GM19468 (cell line): ENCODE results near the gene CCDC13.

Experiments
- ATAC-seq: cut with Tn5 transposase; IDR thresholded peaks from one replicate; pipeline ENCODE4 v1.9.1; 2021; ENCODE audit warnings: mild to moderate bottlenecking, moderate library complexity, moderate number of reproducible peaks; ENCODE audit not compliant: unreplicated experiment; ENCODE audit errors: extremely low read depth

The CCDC13 gene

DNA sequence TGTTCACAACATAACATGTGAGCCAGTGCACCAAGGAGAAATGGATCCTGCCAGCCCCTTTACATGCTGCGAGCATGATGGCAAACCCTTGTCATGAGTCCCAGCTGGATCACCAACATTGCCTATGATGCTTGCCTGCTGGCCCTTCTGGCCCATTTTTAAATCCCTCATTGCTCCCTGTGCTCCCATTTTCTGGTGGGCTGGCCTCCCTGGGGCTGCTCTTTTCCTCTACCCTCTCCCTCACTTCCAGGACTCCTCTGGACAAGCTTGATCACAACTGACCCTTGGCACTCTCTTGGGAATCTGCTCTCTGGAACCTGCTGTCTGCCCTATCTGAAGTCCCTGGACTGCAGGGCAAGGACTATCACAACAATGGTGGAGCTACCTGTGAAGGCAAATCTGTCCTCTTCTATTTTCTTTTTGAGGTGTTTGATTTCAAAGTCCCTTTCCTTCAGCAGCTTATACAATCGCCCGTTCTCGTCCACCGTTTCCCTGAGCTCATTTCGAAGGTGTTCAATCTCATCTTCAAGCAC, 16.3 kb downstream of the CCDC13 start:
- no peak for ATAC-seq

DNA sequence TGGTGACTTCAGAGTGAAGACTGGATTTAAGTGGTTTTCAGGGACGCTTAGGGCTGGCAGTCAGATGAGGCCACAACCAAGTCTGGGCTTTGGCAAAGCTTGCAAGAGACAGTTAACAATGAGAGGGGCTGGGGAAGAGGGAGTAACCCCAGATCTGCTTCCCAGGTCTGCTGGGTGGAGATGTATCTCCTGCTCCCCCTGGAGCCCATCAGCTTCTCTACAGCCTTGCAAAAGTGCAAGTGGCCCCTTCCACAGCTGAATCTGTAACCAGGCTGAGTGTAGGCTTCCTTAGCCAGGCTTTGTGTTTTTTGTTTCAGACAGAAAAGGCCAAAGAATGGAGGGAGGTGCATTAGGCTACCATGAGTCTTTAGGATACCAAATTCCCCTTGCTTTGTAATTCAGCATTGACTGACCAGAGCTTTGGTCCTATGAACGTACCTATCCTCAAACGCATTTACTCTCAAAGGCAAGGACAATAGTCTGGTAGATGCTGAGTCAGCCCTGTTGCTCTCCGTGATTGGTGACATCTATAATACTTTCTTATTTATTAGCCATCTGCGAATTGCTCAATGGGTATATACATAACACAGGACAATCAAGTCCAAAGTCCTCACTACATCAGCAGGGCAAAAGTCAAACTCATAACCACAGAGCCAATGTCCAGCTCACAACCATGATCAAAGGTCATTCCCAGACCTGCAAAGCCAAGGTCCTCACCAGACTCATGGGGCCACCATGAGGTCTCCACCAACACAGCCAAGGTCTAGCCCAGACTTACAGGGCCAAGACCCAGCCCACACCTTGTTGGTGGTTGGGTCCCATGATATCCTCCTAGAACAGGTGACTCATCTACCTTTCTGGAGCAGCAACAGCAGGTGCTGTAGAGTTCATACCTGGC, 17.1 kb downstream of the CCDC13 start:
- no peak for ATAC-seq

DNA sequence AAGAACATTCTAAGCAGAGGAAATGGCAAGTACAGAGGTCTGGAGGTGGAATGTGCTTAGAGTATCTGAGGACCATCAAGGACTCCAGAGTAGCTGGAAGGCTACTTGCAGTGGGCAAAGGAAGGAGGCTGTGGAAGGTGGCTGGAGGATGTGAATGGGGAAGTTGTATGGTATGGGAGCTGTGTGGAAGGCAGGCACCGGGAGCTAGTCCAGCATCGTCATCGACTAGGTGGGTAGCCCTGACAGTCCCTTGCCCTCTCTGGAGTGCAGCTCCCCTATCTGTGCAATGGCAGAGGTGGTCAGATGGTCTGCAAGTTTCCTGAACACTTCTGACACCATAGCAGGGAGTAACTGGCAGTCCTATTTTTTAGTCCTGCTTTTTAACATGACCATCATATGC, 19.3 kb downstream of the CCDC13 start:
- no peak for ATAC-seq

DNA sequence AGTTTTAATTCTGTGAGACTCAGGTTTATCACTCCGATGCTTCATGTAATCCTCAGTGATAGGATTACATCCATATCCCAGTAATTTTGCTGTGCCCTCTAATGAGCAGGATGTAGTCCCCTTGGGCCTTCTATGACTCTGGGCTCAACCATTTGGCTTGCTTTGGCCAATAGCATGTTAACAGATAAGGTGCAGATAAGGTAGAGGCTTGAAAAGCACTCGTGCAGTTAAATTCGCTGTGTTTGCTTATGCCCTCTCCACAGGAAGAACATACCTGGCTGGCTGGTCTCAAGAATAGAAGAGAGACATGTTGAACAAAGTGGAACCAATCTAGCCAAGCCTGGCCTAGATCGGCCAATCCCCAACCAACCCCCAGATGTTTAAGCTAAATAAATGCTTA, 20.1 kb downstream of the CCDC13 start:
- ATAC-seq: no peak

DNA sequence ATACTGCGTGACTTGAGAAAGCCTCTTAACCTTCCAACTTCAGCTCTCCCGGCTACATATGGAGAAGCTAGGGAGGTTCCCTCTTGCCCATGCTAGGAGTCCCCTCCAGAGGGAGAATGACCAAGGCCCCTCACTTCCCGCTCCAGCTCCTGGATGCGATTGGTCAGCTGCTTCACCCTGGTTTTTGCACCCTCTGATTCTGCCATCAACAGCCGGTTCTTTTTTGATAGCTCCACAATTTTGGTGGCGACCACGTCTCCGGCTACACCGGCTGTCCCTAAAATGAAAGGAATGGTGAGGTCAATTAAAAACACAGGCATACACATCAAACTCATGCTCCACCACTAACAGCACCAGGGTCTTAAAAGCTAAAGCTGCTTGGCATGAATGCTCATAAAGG, 20.6 kb downstream of the CCDC13 start:
- no peak for ATAC-seq

DNA sequence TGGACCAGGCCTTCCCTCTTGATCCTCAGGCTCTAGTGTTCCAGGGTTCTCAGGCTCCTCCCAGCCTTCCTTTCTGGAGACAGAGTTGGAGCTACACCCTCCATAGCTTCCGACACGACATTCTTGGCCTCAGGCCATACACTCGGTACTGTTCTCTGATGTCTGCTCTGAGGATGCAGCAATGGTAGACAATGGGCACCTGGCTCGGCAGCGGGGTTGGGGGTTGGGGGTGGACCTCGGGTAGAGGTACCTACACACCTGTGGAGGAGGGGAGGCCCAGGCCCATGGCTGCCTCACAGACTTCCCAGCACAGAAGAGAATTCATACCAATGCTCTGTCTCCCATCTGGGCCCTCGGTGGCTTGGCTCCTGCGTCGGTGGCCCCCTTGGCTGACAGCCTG, 21.4 kb downstream of the CCDC13 start:
- no peak for ATAC-seq

DNA sequence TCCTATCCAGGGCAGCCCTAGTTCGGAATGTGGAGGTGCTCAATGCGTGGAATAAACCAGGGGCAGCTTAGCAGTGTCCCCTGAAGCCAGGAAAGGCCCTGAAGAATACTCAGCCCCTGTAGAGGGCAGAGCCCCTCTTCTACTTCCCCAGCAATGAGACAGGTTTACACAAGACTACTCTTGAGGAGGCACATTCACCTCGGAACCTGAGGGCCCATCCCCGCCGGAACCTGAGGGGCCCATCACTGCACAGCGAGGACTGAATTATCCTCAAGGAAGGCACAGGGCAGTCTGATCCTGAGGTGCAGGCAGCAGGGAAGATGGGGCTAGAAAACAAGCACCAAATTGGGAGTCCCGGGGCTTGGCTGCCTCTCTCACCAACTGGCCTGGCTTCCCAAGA, 22.2 kb downstream of the CCDC13 start:
- no peak for ATAC-seq

DNA sequence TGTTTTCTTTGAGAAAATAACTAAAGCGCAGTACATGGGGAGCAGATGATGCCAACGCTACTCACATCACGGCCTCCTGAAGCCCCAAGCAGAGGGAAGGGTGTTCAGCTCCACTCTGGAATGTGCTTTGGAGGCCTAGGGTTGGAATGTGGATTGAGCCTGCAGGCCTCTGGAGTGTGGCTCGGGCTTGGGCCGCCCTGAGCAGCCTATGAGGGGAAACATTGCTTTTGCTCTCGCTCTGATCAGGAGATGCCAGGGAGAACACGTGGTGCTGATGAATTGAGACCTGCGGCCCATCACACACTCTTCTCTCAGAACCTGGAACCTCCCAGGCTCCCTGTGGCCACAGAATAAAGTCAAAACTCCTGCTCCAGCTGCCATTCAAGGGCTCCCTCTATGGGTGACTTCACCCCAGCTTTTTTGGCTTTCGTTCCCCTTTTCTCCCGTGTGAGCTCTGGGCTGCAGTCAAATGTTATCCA, 23.3 kb downstream of the CCDC13 start:
- ATAC-seq: no peak

DNA sequence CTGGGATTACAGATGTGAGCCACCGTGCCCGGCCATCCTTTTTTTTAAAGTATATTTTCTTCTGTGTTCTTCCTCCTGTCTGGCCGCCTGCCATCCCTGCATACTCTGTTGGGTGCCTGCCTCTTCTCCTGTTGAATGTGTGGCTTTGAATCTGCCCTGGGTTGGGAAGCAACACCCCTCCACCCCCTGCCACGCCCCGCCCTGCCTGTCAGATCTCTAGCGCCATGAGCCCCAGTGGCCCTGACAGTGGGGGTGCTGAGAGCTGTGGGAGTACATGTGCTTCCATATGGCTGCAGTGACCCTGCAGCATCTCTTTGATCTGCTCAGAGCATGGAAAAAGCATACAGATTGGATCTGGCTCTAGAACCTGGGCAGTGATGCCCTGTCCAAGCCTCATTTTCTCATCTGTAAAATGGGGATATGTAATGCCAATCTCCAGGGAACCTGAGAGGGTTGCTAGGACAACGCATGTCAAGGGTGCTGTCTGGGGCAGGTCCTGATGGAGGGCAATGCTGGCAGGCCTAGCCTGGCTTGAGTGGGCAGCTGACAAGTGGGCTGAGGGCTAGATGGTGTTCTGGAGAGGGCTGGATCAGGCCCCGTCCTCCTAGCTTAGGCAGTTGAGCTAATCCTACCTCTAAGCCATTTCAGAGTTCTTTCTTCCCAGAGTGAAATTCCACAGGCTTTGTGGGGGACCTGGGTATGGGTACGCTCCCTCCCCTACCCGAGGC, 23.9 kb downstream of the CCDC13 start:
- ATAC-seq: no peak

DNA sequence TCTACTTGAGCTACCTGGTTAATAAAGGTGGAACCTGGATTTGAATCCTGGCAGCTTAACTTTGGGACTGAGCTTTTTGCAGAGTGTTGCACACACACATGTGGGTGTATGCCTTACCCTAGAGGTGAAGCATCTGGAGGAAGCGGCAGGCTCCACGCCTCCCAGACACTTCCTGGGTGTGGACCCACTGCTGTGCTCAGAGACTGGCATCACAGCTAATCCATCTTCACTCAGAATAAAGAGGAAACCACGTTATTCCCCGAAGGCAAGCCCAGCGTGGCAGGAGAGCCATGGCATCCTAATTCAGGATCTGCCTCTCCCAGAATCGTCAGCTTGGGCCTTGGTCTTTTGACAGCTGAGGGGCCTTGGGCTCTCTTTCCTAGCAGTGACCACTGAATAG, 25.5 kb downstream of the CCDC13 start:
- ATAC-seq: no peak

DNA sequence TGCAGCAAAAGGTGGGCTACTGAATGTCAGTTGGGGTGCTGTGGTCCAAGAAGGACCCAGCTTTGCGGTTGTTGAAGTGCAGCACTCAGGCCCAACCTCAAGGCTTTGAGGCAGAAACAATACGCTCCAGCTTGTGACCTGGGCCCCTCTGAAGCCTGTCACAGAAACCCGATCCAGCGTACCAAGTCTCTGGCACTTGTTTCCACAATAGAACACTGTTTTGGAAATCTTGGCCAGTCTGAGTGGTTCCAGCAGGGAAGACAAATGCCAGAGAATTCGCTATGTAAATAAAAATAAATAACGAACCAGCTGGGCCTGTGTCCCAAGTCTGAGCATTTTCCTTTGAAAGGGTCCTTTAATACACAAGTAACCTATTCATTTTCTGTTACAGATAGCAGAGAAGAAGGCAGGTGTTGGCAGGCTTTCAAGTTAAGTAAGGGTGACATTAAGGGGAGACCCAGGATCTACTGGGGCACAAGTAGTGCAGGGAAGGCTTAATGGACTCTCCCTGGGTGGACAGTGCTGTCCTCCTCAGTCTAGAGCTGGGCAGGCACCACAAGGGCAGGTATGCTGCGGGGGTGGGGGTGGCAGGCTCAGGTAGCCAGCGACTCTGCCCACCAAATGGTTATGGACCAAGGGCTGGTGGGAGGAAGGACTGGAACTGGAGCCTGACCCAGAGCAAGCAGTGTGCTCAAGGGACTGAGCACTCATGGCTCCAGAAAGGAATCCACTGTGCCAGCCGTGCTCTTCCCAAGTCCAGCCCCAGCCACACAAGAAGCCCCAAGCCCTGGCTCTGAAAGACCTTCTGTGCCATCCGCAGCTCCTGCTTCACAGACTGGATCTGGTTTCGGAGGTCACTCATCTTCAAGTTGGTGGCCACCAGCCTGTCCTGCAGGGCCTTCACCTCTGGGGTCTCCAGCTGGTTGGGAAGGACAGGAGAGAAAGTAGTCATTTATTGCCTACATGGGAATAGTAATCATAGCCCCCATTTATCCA, 26.3 kb downstream of the CCDC13 start:
- no peak for ATAC-seq

DNA sequence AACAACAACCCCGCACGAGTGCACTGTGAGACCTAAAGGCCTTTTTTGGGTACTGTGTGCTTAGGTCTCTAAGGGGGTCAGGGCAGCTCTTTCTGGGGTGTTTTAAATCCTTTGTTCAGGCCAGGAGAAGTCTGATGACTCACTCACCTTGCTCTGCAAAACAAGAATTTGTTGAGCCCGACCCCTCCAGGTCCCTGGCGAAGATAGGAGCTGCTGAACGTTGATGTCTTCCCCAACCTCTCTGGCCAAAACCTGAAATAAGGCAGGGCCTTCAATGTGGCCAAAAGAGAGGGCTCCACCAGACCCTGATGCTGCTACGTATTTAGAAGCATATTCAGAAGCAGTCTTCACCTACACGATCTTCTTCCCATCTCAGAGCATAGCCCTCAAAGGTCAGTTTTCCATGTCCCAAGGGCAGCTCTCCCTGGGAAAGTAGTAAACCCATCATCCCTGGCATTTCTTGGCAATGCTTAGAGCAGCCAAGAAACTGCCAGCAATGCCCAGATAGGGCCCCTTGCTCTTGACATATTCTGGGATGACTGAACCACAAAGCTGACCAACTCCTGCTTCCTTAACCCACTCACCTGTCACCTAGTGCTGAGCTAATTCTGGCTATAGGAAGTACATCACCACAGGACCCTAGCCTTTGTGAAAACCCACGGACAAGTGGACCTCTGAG, 27.1 kb downstream of the CCDC13 start:
- no peak for ATAC-seq

DNA sequence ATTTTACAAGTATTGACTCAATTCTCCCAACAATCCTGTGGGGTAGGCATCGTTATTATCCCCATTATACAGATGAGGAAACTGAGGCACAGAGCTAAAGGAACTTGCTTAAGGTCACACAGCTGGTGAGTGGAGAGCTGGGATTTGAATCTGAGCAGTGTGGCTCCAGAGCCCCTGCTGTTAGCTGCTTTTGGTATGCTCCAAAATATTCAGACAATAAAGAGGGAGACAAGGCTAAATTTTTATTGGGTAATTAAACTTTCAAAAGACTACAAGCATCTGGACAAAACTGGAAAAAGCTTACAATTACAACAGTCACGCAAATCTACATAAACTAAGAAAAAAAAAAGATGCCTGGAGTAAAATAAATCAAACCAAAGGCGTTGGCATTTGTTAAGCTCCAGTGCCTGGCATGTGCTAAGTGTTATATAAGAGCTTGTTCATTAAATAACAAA, 27.7 kb downstream of the CCDC13 start:
- ATAC-seq: no peak

DNA sequence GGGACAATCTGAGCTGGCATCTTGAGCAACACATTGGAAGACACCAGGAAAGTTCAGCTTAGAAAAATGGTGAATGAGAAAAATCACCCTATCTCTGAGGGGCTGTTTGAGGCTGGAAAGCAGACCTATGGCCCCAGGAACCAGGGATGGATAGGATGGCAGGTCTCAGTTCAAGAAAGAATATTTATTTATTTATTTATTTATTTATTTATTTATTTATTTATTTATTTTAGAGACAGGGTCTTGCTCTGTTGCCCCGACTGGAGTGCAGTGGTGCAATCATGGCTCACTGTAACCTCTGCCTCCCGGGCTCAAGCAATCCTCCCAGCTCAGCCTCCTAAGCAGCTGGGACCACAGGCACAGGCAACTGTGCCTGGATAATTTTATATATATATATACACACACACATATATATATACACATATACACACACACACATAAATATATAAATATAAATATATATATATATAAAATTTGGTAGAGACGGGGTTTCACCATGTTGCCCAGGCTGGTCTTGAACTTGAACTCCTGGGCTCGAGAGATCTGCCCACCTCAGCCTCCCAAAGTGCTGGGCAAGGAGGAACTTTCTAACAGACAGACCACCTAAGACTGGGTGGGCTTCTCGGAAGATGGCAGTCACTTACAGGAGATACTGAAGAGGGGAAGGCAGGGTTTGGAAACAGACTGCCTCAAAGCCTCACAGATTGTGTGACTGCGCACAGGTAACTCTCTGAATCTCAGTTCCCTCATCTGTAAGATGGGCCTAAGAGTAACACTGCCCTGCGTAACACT, 29.7 kb downstream of the CCDC13 start:
- ATAC-seq: no peak

DNA sequence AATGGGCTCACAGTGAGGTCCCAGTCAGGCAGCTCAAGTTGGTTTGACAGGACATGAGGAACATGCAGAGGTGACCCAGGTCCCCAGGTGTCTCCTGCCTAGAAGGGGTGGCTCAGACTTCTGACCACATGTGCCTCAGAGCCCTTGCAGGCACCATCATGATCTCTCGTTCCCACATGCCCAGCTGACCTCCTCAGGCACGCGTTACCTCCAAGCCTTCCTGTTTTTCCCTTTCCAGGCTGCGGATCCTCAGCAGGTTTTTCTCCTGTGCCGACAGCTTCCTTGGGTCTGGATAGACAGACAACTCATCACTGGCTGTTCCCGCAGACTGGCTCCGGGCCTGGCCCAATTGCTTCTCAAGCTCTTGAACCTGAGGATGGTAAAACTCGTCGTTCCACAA, 30.4 kb downstream of the CCDC13 start:
- ATAC-seq: no peak

DNA sequence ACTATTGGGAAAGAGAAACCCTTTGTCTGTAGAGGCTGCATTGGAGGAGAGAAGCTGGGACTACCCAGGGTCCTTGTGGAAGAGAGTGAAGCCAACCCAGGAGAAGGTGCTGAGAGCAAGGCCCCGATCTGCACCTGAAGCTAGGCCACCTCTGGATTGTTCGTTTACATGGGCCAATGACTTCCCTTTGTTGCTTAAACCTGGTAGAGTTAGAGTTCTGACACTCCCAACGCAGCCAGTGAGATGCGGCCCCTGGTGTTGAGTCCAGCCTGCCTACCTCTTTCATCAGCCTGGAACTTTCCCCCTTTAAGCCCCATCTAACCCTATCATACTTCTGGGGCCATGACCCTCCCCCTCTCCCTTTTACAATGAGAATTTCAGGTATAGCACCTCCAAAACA, 30.8 kb downstream of the CCDC13 start:
- no peak for ATAC-seq

DNA sequence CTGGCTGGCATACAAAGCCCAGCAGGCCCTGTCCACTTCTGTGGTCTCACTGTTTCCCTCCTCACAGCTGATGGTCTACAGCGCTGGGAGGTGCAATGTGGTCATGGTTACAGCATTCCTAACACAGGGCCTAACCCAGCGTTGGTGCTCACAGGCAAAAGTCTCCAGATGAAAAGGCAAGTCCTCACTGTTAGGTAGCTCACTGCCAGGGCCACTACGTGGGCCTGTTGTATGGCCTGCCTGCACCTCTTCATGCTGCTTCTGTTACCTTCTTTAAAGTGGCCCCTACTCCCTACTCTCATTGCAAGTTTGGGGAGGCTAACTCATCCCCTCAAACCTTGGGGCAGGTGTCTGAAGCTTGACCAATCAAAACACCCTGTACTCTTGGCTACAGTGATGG, 31.3 kb downstream of the CCDC13 start:
- ATAC-seq: no peak

DNA sequence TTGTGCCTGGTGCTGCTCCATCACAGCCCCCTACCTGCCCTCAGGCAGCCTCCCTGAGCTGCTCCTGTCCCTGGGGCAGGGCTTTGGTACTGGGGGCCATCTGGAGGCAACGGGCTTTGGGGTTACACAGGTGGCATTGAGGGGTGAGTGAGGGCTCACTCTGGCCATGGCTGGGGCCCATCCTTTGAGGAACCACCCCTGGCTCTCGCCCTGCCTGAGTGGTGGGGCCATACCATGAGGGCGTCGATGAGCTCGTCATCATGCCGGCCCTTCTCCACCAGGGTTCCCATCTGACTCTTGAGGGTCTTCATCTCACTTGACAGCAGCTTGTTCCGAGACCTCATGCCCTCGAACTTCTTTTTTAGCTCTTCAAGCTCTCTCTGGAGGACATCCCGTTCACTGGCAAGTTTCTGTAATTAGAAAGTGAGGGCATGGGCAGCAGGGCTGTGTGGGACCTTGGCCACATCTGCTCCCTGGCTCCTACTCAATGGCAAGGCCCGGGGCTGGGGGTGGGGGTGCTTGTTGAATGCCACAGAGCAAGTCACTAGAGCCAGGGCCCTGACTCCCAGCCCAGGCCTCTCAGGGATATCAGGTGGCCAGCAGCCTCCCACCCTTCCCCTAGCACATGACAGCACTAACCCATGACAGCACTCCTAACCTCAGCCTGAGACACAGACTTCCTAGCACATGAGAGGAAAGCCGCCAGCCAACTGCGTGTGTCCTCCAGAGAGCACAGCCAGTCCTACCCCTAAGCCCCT, 33.5 kb downstream of the CCDC13 start:
- no peak for ATAC-seq
